Inferior parietal cortex (tissue), 1 donor: Measurements from ENCODE around the gene HSPG2.

Source experiments
- DNase-seq: peaks from one replicate; pipeline ENCODE4 v3.0.0-alpha.2; 2016; ENCODE audit errors: extremely low spot score

The HSPG2 gene

GRCh38 chr1:21879928-21880618 lies 57.0 kb downstream of the HSPG2 start:
- DNase-seq, result no peak

DNA sequence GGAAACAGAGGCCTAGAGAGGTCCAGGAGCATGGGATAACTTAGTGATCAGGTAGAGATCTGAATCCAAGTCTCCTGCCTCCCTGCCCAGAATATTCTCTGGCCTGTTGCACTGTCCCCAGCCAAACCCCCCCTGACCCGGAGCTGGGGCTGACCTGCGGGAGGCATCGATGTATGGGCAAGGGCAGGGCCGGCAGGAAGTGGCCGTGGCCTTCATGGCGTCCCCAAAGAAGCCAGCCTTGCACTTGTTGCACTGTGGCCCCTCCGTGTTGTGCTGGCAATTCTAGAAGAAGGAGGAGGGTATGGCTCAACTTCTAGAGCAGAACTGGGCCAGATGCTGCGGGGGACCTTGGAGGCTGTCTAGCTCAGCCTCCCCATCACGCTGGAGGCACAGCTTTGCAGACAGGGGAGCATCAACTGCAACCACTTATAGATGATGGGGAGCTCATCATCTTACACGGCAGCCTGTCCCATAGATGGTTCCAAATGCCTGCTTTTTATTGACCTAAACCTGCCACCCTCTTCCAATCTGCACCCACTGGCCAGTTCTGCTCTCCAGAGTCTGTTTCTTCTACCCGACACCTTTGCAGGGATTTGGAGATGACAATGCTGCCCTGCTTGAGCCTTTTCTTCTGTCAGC lies 58.2 kb downstream of the HSPG2 start:
- DNase-seq, result no peak

- no peak for DNase-seq
Measured at GRCh38 chr1:21878009-21878773, 58.9 kb downstream of the HSPG2 start.

GRCh38 chr1:21876267-21876666 lies 60.8 kb downstream of the HSPG2 start:
- no peak for DNase-seq

DNA sequence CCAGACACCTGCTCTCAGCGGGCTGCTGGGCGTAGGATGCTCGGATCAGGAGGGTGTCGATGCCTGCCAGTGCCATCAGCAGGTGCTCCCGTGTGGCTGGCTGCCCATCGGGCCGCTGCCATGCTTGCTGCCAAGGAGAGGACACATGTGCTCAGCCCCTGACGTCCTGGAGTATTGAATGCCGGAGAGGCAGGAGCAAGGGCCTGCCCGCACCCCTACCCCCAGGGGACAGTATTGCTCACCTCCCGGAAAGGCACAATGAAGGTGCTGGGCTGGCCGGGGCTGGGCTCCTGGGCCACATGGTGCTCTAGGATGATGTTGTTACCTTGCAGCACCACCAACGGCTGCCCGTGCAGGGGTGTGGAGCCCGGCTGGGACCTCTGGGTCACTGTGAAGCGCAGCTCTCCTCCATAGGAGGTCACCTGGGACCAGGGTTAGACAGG lies 61.5 kb downstream of the HSPG2 start:
- no peak for DNase-seq

GRCh38 chr1:21874778-21875547 lies 62.1 kb downstream of the HSPG2 start:
- DNase-seq, result no peak

GRCh38 chr1:21874328-21874727 lies 62.8 kb downstream of the HSPG2 start:
- DNase-seq, result no peak

GRCh38 chr1:21873761-21874160 lies 63.3 kb downstream of the HSPG2 start:
- no peak for DNase-seq

- no peak for DNase-seq
Measured at GRCh38 chr1:21873174-21873573, 63.9 kb downstream of the HSPG2 start.

DNA sequence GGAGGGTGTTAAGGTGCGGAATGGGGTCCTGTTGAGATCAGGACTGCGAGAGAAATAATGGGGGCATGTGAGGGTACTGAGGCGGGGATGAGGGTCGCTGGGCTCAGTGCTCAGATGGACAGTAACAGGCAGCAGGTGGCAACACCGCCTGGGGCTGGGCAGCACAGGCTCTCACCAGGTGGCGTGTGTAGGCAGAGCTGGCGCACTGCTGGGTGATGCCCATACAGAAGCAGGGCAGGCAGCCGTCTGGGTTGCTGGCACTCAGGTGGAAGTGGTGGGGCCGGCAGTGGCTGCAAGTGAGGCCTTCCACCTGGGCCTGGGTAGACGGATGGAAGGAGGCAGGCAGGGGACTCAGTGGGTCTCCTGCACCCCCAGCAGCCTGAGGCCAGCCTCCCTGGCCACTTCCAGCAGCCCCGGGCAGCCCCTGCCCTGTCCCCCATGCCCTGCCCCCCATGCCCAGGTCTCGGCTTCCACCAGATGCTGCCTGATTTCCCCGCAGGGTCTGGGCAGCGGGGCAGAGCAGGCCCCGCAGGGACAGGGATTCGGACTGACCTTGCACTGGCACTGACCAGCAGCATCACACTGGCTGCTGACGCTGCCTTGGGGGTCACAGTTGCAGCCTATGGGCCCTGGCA lies 64.5 kb downstream of the HSPG2 start:
- DNase-seq, result no peak

GRCh38 chr1:21871943-21872342 lies 65.2 kb downstream of the HSPG2 start:
- DNase-seq, result no peak

GRCh38 chr1:21870611-21871010 lies 66.5 kb downstream of the HSPG2 start:
- DNase-seq, result no peak

DNA sequence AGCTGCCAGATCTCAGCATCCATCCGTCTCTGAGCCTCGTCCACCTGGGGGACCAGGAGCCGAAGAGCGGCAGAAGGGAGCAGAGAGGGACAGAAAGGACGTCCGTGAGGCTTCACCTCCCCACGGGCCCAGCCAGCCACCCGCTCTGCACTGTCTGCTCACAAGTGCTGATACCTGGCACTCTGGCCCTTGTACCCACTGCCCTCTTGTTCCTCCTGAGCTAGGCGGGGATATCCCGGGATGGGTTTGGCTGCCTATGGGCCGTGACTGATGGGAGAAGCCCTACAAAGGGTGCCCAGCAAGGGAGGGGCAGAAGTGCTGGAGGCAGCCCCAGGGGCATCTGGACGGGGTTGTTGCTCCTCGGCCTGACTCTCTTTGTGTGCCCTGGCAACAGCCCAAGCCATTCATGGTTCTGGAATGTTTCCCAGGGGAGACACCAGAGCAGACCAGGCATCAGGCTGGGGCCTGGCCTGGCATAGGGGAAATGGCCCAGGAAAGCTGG lies 67.4 kb downstream of the HSPG2 start:
- peak; percentile 58 for DNase-seq

GRCh38 chr1:21868941-21869454 lies 68.1 kb downstream of the HSPG2 start:
- DNase-seq, result no peak

DNA sequence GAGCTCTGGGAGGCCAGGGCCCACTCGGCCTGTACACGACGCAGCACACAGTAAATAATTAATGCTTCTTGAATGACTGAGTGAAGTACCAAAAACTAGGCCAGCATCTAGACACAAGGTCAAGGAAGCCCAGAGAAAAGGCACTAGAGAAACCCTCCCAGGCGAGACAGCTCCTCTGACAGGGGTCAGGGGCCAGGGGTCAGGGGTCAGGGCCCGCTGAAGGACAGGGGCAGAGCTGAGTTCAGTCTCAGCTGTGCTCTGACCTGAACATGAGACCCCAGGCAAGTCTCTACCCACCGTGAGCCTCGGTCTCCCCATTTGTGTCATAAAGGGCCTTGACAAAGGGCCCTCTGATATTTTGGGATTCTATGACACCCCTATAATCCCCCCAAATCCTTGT lies 68.6 kb downstream of the HSPG2 start:
- DNase-seq, result no peak

- no peak for DNase-seq
Measured at GRCh38 chr1:21867451-21867996, 69.6 kb downstream of the HSPG2 start.

DNA sequence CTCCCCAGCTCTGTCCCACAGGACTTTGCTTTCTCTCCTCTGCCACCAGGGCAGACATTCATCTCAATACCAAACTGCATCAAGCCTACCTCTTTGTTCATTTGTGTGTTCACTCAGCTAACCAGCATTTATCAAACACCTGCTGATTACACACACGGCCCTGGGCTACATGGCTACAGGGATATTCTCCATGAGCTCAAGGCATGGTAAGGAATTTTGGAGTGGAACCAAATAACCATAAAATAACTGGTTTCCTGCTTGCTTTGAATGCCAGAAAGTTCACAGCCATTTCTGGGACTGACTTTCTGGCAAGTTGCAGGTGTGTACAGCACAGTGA lies 70.4 kb downstream of the HSPG2 start:
- DNase-seq, result no peak

DNA sequence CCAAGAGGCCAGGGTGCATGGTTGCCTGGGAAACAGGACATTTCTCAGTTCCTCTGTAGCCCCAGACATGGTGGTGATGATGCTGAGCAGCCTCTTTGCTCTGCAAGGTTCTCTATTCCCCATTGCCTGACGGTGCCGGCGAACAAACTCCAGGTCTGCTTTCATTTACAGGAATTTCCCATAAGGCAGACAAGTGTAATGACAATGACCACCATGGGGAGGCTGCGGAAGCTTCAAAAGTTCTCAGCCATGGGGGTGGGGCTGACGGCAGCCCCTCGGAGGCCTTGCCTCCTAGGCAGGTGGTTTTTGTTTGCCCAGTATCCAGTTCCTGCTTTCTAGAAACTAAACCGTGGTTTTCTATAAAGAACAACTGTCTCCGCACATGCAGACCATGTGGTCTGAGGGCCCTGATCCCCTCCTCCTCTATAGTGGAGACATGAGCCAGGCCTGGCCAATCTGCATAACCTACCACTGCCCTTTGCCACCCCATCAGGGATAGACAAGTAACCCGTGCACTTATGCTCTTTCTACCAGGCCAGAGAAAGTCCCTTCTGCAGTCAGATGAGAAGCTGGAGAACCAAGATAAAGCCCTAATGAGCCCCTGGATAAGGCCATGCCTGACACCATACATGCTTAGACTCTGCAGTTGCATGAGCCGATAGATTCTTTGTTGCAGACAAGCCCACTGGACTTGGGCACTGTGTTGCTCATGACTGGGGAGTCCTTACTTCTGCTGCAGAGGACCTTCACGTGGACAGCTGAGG lies 71.0 kb downstream of the HSPG2 start:
- DNase-seq, result no peak

GRCh38 chr1:21865609-21865942 lies 71.5 kb downstream of the HSPG2 start:
- no peak for DNase-seq

DNA sequence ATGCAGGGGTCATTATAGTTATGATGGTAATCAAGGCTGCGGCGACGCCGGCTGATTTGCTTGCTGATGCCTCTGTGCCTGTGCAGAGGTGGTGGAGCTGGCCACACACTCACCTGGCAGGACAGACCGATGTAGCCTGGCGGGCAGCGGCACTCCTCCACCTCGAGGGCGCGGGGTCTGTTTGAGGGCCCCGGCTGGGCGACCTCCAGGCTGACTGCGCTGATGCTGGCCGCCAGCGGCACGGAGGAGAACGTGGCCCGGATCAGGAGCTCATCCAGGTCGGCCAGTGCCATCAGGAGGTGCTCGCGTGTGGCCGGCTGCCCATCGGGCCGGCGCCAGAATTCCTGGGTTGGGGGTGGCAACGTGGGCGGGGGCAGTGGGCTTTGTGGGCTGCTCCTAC lies 72.4 kb downstream of the HSPG2 start:
- DNase-seq, result no peak
